ENCODE data around the gene ID1.
"Not testable (repeated sequence)": the region's sequence is repeated elsewhere in the genome, so short reads cannot be mapped to it uniquely, and the experiment has no call there.

ID1 gene

DNA sequence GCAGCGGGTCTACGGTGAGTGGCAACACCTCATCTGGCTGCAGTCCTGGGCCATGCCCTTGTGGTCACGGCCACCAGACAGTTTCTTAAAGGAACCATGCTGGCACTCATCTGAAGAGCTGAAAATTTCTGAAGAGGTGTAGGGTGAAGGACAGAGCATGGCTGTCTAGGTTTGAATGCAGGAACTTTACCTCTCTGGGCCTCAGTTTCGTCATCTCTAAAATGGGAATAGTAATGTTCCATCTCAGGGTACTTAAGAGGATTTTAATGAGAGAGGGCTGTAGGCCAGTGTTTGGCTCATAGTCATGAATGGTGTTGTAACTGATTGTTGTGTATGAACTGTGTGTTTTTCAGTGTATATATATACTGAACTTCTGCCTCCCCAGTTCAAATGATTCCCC lies 38.4 kb downstream of the ID1 start:
- H3K9me3 ChIP-seq (ENCODE audit: severe bottlenecking), result no peaks in the 10 kb centered on the region
- no peak overlapping the region for H3K27ac ChIP-seq (ENCODE audit: poor library complexity, severe bottlenecking)
- ATAC-seq (ENCODE audit: low read depth) (no peak), DNase-seq (ENCODE audit: low spot score) (no peak)
- no peaks in the 10 kb centered on the region for H3K36me3 ChIP-seq (ENCODE audit: low read depth)
- TF ChIP-seq CTCF (IDR thresholded peaks at IDR 0.05; ENCODE audit: poor library complexity, severe bottlenecking), result no peak
- H3K4me1 ChIP-seq (ENCODE audit: insufficient read depth, poor library complexity, severe bottlenecking), result no peaks in the 10 kb centered on the region
- no peak overlapping the region for H3K4me3 ChIP-seq (ENCODE audit: severe bottlenecking)
- H3K27me3 ChIP-seq (ENCODE audit: insufficient read depth, poor library complexity, severe bottlenecking), result no peaks in the 10 kb centered on the region

DNA sequence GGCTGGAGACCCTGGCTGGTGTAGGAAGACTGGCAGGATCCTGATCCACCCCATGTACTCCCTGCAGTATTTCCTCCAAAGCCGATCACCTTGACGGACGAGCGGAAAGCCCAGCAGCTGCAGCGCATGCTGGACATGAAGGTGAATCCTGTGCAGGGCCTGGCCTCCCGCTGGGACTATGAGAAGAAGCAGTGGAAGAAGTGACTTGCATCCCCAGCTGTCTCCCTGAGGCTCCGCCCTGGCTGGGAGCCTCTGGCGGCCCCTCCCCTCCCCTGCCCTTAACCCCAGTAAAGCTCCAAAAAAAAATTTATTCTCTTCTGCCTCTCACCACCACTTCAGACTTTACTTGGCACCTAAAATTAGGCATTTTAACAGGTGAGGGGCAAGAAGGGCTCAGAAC lies 39.6 kb downstream of the ID1 start:
- no peaks in the 10 kb centered on the region for H3K36me3 ChIP-seq (ENCODE audit: low read depth)
- TF ChIP-seq CTCF (IDR thresholded peaks at IDR 0.05; ENCODE audit: poor library complexity, severe bottlenecking), result no peak
- no peak overlapping the region for H3K4me3 ChIP-seq (ENCODE audit: severe bottlenecking)
- H3K27me3 ChIP-seq (ENCODE audit: insufficient read depth, poor library complexity, severe bottlenecking), result no peaks in the 10 kb centered on the region
- no peaks in the 10 kb centered on the region for H3K4me1 ChIP-seq (ENCODE audit: insufficient read depth, poor library complexity, severe bottlenecking)
- DNase-seq (ENCODE audit: low spot score) (peak; percentile 79), ATAC-seq (ENCODE audit: low read depth) (no peak)
- no peaks in the 10 kb centered on the region for H3K9me3 ChIP-seq (ENCODE audit: severe bottlenecking)
- H3K27ac ChIP-seq (ENCODE audit: poor library complexity, severe bottlenecking), result no peak overlapping the region

GRCh38 chr20:31648104-31648503 lies 43.0 kb downstream of the ID1 start:
- not testable (repeated sequence) for ATAC-seq (ENCODE audit: low read depth); H3K4me1 ChIP-seq (ENCODE audit: insufficient read depth, poor library complexity, severe bottlenecking); DNase-seq (ENCODE audit: low spot score); H3K9me3 ChIP-seq (ENCODE audit: severe bottlenecking); H3K4me3 ChIP-seq (ENCODE audit: severe bottlenecking); H3K36me3 ChIP-seq (ENCODE audit: low read depth); H3K27ac ChIP-seq (ENCODE audit: poor library complexity, severe bottlenecking); H3K27me3 ChIP-seq (ENCODE audit: insufficient read depth, poor library complexity, severe bottlenecking)

DNA sequence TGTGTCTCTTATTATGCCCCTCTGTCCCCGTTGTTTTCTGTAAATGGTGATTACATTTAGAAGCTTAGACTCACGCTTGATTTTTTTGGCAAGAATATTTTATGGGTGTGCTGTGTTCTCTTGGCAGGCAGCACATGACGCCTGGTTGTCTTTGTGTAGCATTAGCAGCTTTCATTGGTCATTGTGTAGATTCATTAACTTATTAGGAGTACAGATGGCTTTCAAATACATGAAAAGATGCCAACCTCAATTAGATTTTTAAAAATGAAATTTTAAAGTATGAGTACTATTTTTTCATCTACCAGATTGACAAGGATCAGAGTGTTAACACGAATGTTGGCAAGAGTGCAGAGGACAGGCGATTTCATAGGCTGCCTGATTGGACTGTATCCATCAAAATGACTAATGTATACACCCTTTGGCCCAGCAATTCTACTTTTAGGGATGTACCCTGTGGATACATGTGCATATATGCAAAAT lies 47.9 kb downstream of the ID1 start:
- H3K4me1 ChIP-seq (ENCODE audit: insufficient read depth, poor library complexity, severe bottlenecking), result peaks cover 5% of the 10 kb centered on the region
- H3K27ac ChIP-seq (ENCODE audit: poor library complexity, severe bottlenecking), result no peak overlapping the region
- H3K36me3 ChIP-seq (ENCODE audit: low read depth), result no peaks in the 10 kb centered on the region
- no peaks in the 10 kb centered on the region for H3K9me3 ChIP-seq (ENCODE audit: severe bottlenecking)
- TF ChIP-seq CTCF (IDR thresholded peaks at IDR 0.05; ENCODE audit: poor library complexity, severe bottlenecking), result no peak
- H3K4me3 ChIP-seq (ENCODE audit: severe bottlenecking), result no peak overlapping the region
- ATAC-seq (ENCODE audit: low read depth) (peak; percentile 50), DNase-seq (ENCODE audit: low spot score) (no peak)
- H3K27me3 ChIP-seq (ENCODE audit: insufficient read depth, poor library complexity, severe bottlenecking), result no peaks in the 10 kb centered on the region

DNA sequence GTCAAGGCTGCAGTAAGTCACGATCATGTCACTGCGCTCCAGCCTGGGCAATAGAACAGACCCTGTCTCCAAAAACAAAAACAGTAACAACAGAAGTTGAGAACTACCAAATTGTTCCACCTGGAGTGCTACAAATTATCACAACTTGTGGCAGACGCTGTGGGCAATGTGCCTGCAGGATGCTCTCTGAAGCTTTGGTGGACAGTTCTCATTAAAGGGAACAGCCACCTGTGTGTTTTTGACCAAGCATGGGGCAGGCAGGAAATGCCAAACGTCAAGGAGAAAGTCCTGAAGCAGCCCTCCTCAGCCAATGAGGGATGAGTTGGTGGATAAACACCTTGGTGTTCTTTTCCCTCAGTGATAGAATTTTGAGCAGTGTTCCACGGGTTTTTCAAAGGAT lies 48.5 kb downstream of the ID1 start:
- TF ChIP-seq CTCF (IDR thresholded peaks at IDR 0.05; ENCODE audit: poor library complexity, severe bottlenecking), result peak; percentile 10
- Histone ChIP-seq H3K4me3 (ENCODE audit: severe bottlenecking) (no peak overlapping the region), H3K4me1 (ENCODE audit: insufficient read depth, poor library complexity, severe bottlenecking) (peaks cover 5% of the 10 kb centered on the region), H3K27ac (ENCODE audit: poor library complexity, severe bottlenecking) (no peak overlapping the region), H3K27me3 (ENCODE audit: insufficient read depth, poor library complexity, severe bottlenecking) (no peaks in the 10 kb centered on the region), H3K9me3 (ENCODE audit: severe bottlenecking) (no peaks in the 10 kb centered on the region), H3K36me3 (ENCODE audit: low read depth) (no peaks in the 10 kb centered on the region)
- DNase-seq (ENCODE audit: low spot score), result no peak
- ATAC-seq (ENCODE audit: low read depth), result peak; percentile 12
